Transverse colon (tissue), 3 donors: ENCODE data around the gene ELAVL2.

ENCODE experiments used
- POLR2A ChIP-seq: fragments of 450-650 bp; IDR thresholded peaks from one replicate; pipeline ENCODE4 v1.6.1; 2016; ENCODE audit warnings: antibody characterized with exemption, mild to moderate bottlenecking, moderate library complexity
- TF ChIP-seq, protein P1 (sequence below), 5 experiments: fragments of 200-600 bp in 3 of 5; fragments of 450-650 bp in 2 of 5; sonication (generic) in 3 of 5; IDR thresholded peaks; 1 replicate in 2 of 5; 2 replicates in 3 of 5; pipeline ENCODE4 v1.5.1; 2016 to 2017; ENCODE audit warnings: antibody characterized with exemption in 5 of 5, inconsistent platforms in 3 of 5, mild to moderate bottlenecking in 2 of 5, moderate library complexity in 1 of 5

DNA sequence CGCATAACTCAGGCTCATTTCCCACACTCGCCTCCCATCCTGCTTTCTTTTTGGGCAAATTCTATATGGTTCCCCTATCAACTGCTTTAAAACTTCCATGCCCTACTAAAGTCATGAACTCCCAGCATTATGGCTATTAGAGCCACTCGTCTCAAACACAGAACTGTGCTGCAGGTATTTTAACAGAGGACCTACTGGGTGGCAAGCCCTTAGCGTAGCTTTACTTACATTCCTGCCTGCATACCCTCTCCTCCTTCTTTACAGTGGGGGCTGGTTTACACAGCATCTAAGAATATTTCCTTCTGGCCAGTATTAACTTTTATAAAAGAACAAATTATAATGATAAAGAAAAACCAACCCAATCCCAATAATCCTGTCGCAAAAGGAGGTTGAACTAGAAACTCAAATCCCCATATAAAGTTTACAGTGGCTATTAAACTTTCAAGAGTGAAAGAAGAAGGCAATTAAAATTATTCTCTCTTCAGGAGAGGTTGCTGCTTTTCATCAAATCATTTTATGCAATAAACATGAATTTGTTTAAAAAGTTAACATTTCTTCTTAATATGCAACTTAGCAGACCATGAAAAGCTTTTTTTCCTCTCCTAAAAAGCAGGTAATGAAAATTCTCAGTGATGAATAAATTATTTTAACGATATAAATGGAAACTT lies 100.6 kb downstream of the ELAVL2 start:
- TF ChIP-seq, protein P1, sequence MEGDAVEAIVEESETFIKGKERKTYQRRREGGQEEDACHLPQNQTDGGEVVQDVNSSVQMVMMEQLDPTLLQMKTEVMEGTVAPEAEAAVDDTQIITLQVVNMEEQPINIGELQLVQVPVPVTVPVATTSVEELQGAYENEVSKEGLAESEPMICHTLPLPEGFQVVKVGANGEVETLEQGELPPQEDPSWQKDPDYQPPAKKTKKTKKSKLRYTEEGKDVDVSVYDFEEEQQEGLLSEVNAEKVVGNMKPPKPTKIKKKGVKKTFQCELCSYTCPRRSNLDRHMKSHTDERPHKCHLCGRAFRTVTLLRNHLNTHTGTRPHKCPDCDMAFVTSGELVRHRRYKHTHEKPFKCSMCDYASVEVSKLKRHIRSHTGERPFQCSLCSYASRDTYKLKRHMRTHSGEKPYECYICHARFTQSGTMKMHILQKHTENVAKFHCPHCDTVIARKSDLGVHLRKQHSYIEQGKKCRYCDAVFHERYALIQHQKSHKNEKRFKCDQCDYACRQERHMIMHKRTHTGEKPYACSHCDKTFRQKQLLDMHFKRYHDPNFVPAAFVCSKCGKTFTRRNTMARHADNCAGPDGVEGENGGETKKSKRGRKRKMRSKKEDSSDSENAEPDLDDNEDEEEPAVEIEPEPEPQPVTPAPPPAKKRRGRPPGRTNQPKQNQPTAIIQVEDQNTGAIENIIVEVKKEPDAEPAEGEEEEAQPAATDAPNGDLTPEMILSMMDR (IDR thresholded peaks at IDR 0.05), result no peak
- no peak for TF ChIP-seq POLR2A
